ENCODE measurements around the gene PCMTD2. TPM values are rescaled to one million over a fixed set of nuclear protein-coding genes. Genes with fewer than 3 reads are reported as not detected.

Gene PCMTD2
- total and polyA plus RNA-seq, 10 of the 15 experiments (the other 5 are each of a cell fraction or from before 2014, with no cell fraction given) = 6.8 to 36.8 (median 16.5) TPM

GRCh38 chr20:64238851-64239387 lies 16.6 kb upstream of the PCMTD2 start (continued):
- TF ChIP-seq ZBTB11 (CRISPR knock-in tag; IDR thresholded peaks at IDR 0.05) (no peak), SKIL (IDR thresholded peaks at IDR 0.05; ENCODE audit: low read depth, poor library complexity, severe bottlenecking) (no peak), POU2F2 (IDR thresholded peaks at IDR 0.05; ENCODE audit: borderline replicate concordance, low read depth, low read length) (no peak), ESRRA (IDR thresholded peaks at IDR 0.05; ENCODE audit: low read length) (no peak), LARP7 (IDR thresholded peaks at IDR 0.05) (no peak), BCL3 (IDR thresholded peaks at IDR 0.05; ENCODE audit: borderline replicate concordance, insufficient read depth, low read depth, low read length, poor library complexity, severe bottlenecking) (no peak), NR2C2 (IDR thresholded peaks at IDR 0.05; ENCODE audit: borderline replicate concordance, control insufficient read depth, insufficient read length, low read depth) (no peak), NFYA (IDR thresholded peaks at IDR 0.05; ENCODE audit: borderline replicate concordance, low read depth, low read length) (no peak), TARDBP (IDR thresholded peaks at IDR 0.05; ENCODE audit: borderline replicate concordance) (no peak), ZBTB4 (CRISPR knock-in tag; IDR thresholded peaks at IDR 0.05) (no peak), ZNF274 (IDR thresholded peaks at IDR 0.05; ENCODE audit: insufficient read depth, insufficient read length) (no peak), NFIC (IDR thresholded peaks at IDR 0.05; ENCODE audit: low read depth, low read length) (no peak), FOXK2 (IDR thresholded peaks at IDR 0.05) (no peak), KLF5 (IDR thresholded peaks at IDR 0.05; ENCODE audit: partially characterized antibody) (no peak), PBX3 (IDR thresholded peaks at IDR 0.05; ENCODE audit: insufficient replicate concordance, low read depth, low read length) (no peak), IKZF1 (conservative IDR thresholded peaks at IDR 0.05) (peak; percentile 64), BCL11A (IDR thresholded peaks at IDR 0.05; ENCODE audit: low read depth, low read length) (0 out of 2 replicates have a peak, but pooled peaks have one; percentile 9), PAX8 (IDR thresholded peaks at IDR 0.05) (no peak)

Measured in GM12878 (cell line).